ENCODE results near the gene CAMK4.

Gene CAMK4

GRCh38 chr5:111447099-111447498 lies 222.9 kb downstream of the CAMK4 start:
- no peak for DNase-seq

- DNase-seq = no peak
Observed at GRCh38 chr5:111447822-111448221, 223.6 kb downstream of the CAMK4 start.

- peak; percentile 47 for DNase-seq
Observed at GRCh38 chr5:111453295-111453694, 229.1 kb downstream of the CAMK4 start.

GRCh38 chr5:111453747-111454146 lies 229.6 kb downstream of the CAMK4 start:
- DNase-seq = peak; percentile 69

GRCh38 chr5:111454198-111454622 lies 230.0 kb downstream of the CAMK4 start:
- peak; percentile 69 for DNase-seq

- DNase-seq = no peak
Observed at GRCh38 chr5:111454776-111455175, 230.6 kb downstream of the CAMK4 start.

GRCh38 chr5:111461255-111461671 lies 237.1 kb downstream of the CAMK4 start:
- DNase-seq = peak; percentile 38

GRCh38 chr5:111461934-111462333 lies 237.8 kb downstream of the CAMK4 start:
- DNase-seq = no peak

- DNase-seq = no peak
Observed at GRCh38 chr5:111463311-111463710, 239.1 kb downstream of the CAMK4 start.

- no peak for DNase-seq
Observed at GRCh38 chr5:111469293-111469896, 245.2 kb downstream of the CAMK4 start.

- DNase-seq = no peak
Observed at GRCh38 chr5:111469903-111470302, 245.7 kb downstream of the CAMK4 start.

- DNase-seq = no peak
Observed at GRCh38 chr5:111472096-111472495, 247.9 kb downstream of the CAMK4 start.

GRCh38 chr5:111472579-111472978 lies 248.4 kb downstream of the CAMK4 start:
- no peak for DNase-seq

- DNase-seq = peak; percentile 31
Observed at GRCh38 chr5:111478266-111478665, 254.1 kb downstream of the CAMK4 start.

- DNase-seq = no peak
Observed at GRCh38 chr5:111478898-111479297, 254.7 kb downstream of the CAMK4 start.

- DNase-seq = no peak
Observed at GRCh38 chr5:111480346-111480745, 256.2 kb downstream of the CAMK4 start.

- DNase-seq = no peak
Observed at GRCh38 chr5:111486055-111486454, 261.9 kb downstream of the CAMK4 start.

- no peak for DNase-seq
Observed at GRCh38 chr5:111486926-111487325, 262.7 kb downstream of the CAMK4 start.

GRCh38 chr5:111488353-111488752 lies 264.2 kb downstream of the CAMK4 start:
- peak; percentile 9 for DNase-seq

GRCh38 chr5:111493031-111493430 lies 268.8 kb downstream of the CAMK4 start:
- DNase-seq = no peak

- DNase-seq = no peak
Observed at GRCh38 chr5:111494355-111494999, 270.3 kb downstream of the CAMK4 start.

- DNase-seq = no peak
Observed at GRCh38 chr5:111495159-111495558, 271.0 kb downstream of the CAMK4 start.

- DNase-seq = no peak
Observed at GRCh38 chr5:111498346-111498745, 274.2 kb downstream of the CAMK4 start.

- DNase-seq = peak; percentile 73
Observed at GRCh38 chr5:111502956-111503355, 278.8 kb downstream of the CAMK4 start.

- DNase-seq = no peak
Observed at GRCh38 chr5:111505096-111505495, 280.9 kb downstream of the CAMK4 start.
